Midbrain (tissue), 1 donor: Measurements from ENCODE around the gene KLF15.

Experiments
- DNase-seq: peaks from one replicate; lab custom pipeline; 2025; lab: John Stamatoyannopoulos, UW

The KLF15 gene

GRCh38 chr3:126320517-126321293, 36.5 kb downstream of the KLF15 start:
- no peak for DNase-seq

GRCh38 chr3:126319701-126320295, 37.4 kb downstream of the KLF15 start:
- DNase-seq = no peak

- DNase-seq = no peak
Measured at GRCh38 chr3:126317029-126317996, 39.9 kb downstream of the KLF15 start.

- no peak for DNase-seq
Measured at GRCh38 chr3:126316501-126316939, 40.7 kb downstream of the KLF15 start.

GRCh38 chr3:126316031-126316461, 41.2 kb downstream of the KLF15 start:
- no peak for DNase-seq

- no peak for DNase-seq
Measured at GRCh38 chr3:126314790-126315658, 42.2 kb downstream of the KLF15 start.

- no peak for DNase-seq
Measured at GRCh38 chr3:126314305-126314789, 42.9 kb downstream of the KLF15 start.

- DNase-seq = no peak
Measured at GRCh38 chr3:126313580-126314304, 43.5 kb downstream of the KLF15 start.

GRCh38 chr3:126313166-126313565, 44.0 kb downstream of the KLF15 start:
- no peak for DNase-seq

GRCh38 chr3:126312341-126312740, 44.9 kb downstream of the KLF15 start:
- no peak for DNase-seq

GRCh38 chr3:126311338-126311978, 45.8 kb downstream of the KLF15 start:
- DNase-seq = no peak

- no peak for DNase-seq
Measured at GRCh38 chr3:126310816-126311215, 46.4 kb downstream of the KLF15 start.

GRCh38 chr3:126309861-126310655, 47.1 kb downstream of the KLF15 start:
- DNase-seq = no peak

- no peak for DNase-seq
Measured at GRCh38 chr3:126309165-126309564, 48.0 kb downstream of the KLF15 start.

GRCh38 chr3:126308394-126309125, 48.6 kb downstream of the KLF15 start:
- no peak for DNase-seq

GRCh38 chr3:126307591-126308393, 49.4 kb downstream of the KLF15 start:
- no peak for DNase-seq

- no peak for DNase-seq
Measured at GRCh38 chr3:126306888-126307482, 50.2 kb downstream of the KLF15 start.
